ENCODE data around the gene TAGLN3.

TAGLN3 gene

GRCh38 chr3:111956449-111956848 lies 42.3 kb upstream of the TAGLN3 start:
- no peak for TF ChIP-seq CREB5 (CRISPR knock-in tag; IDR thresholded peaks at IDR 0.05; ENCODE audit: low read depth)
- TF ChIP-seq, protein P1, sequence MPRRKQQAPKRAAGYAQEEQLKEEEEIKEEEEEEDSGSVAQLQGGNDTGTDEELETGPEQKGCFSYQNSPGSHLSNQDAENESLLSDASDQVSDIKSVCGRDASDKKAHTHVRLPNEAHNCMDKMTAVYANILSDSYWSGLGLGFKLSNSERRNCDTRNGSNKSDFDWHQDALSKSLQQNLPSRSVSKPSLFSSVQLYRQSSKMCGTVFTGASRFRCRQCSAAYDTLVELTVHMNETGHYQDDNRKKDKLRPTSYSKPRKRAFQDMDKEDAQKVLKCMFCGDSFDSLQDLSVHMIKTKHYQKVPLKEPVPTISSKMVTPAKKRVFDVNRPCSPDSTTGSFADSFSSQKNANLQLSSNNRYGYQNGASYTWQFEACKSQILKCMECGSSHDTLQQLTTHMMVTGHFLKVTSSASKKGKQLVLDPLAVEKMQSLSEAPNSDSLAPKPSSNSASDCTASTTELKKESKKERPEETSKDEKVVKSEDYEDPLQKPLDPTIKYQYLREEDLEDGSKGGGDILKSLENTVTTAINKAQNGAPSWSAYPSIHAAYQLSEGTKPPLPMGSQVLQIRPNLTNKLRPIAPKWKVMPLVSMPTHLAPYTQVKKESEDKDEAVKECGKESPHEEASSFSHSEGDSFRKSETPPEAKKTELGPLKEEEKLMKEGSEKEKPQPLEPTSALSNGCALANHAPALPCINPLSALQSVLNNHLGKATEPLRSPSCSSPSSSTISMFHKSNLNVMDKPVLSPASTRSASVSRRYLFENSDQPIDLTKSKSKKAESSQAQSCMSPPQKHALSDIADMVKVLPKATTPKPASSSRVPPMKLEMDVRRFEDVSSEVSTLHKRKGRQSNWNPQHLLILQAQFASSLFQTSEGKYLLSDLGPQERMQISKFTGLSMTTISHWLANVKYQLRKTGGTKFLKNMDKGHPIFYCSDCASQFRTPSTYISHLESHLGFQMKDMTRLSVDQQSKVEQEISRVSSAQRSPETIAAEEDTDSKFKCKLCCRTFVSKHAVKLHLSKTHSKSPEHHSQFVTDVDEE (CRISPR knock-in tag; IDR thresholded peaks at IDR 0.05) = no peak
- TF ChIP-seq ZFP3 (CRISPR knock-in tag; IDR thresholded peaks at IDR 0.05) = no peak
- TF ChIP-seq PPARA (CRISPR knock-in tag; IDR thresholded peaks at IDR 0.05; ENCODE audit: borderline replicate concordance) = no peak
- TF ChIP-seq POU6F1 (CRISPR knock-in tag; IDR thresholded peaks at IDR 0.05; ENCODE audit: borderline replicate concordance, low read depth) = no peak
- no peak for TF ChIP-seq ZC3H10 (CRISPR knock-in tag; IDR thresholded peaks at IDR 0.05)
- no peak for TF ChIP-seq SNAI2 (CRISPR knock-in tag; IDR thresholded peaks at IDR 0.05)
- TF ChIP-seq CSDC2 (CRISPR knock-in tag; IDR thresholded peaks at IDR 0.05) = no peak
- TF ChIP-seq ISL1 (CRISPR knock-in tag; IDR thresholded peaks at IDR 0.05) = no peak
- no peak for TF ChIP-seq TOX (CRISPR knock-in tag; IDR thresholded peaks at IDR 0.05; ENCODE audit: borderline replicate concordance)
- no peak for TF ChIP-seq ZNF8 (CRISPR knock-in tag; IDR thresholded peaks at IDR 0.05)
- TF ChIP-seq BACH2 (CRISPR knock-in tag; IDR thresholded peaks at IDR 0.05; ENCODE audit: borderline replicate concordance) = no peak
- no peak for TF ChIP-seq ZNF70 (CRISPR knock-in tag; IDR thresholded peaks at IDR 0.05)
- no peak for ATAC-seq

- no peak for TF ChIP-seq ISL1 (CRISPR knock-in tag; IDR thresholded peaks at IDR 0.05)
- no peak for TF ChIP-seq BACH2 (CRISPR knock-in tag; IDR thresholded peaks at IDR 0.05; ENCODE audit: borderline replicate concordance)
- no peak for TF ChIP-seq ZNF8 (CRISPR knock-in tag; IDR thresholded peaks at IDR 0.05)
- no peak for TF ChIP-seq ZNF70 (CRISPR knock-in tag; IDR thresholded peaks at IDR 0.05)
- no peak for TF ChIP-seq RARB (CRISPR knock-in tag; IDR thresholded peaks at IDR 0.05)
- TF ChIP-seq CSRNP3 (CRISPR knock-in tag; IDR thresholded peaks at IDR 0.05) = no peak
- TF ChIP-seq PPARA (CRISPR knock-in tag; IDR thresholded peaks at IDR 0.05; ENCODE audit: borderline replicate concordance) = no peak
- TF ChIP-seq OSR1 (CRISPR knock-in tag; IDR thresholded peaks at IDR 0.05) = no peak
- no peak for TF ChIP-seq TCF4 (CRISPR knock-in tag; IDR thresholded peaks at IDR 0.05; ENCODE audit: borderline replicate concordance)
- TF ChIP-seq CSDC2 (CRISPR knock-in tag; IDR thresholded peaks at IDR 0.05) = no peak
- no peak for TF ChIP-seq ZNF565 (CRISPR knock-in tag; conservative IDR thresholded peaks at IDR 0.05; ENCODE audit: low read depth)
- TF ChIP-seq ZFP30 (CRISPR knock-in tag; IDR thresholded peaks at IDR 0.05) = no peak
- TF ChIP-seq, protein P1 (CRISPR knock-in tag; IDR thresholded peaks at IDR 0.05) = no peak
- no peak for TF ChIP-seq ESRRG (CRISPR knock-in tag; IDR thresholded peaks at IDR 0.05)
- no peak for TF ChIP-seq ZFP3 (CRISPR knock-in tag; IDR thresholded peaks at IDR 0.05)
- no peak for ATAC-seq
These were observed 41.6 kb upstream of the TAGLN3 start for GRCh38 chr3:111956995-111957734.

Data from SK-N-SH treated with all-trans-retinoic acid at 6 μM for 48 hours (cell line).